Heart left ventricle (tissue), 16 donors: ENCODE data around the gene PPP1R14D. TPM values are rescaled to one million over a fixed set of nuclear protein-coding genes. Genes with fewer than 3 reads are reported as not detected.
A peak's percentile ranks its signal among the peaks of the same experiment; 100 is the strongest.

ENCODE experiments used
- ATAC-seq, 4 donors: fragments of 200-7000 bp; cut with Tn5 transposase; one replicate each; pipeline ENCODE4 v1.9.1; 2020 to 2022; ENCODE audit warnings: moderate library complexity in 4 of 4, mild to moderate bottlenecking in 3 of 4, moderate number of reproducible peaks in 1 of 4
- DNase-seq, 5 donors: peaks; one replicate each; pipeline ENCODE4 v3.0.0-alpha.2; 2020
- H3K27ac ChIP-seq, 12 donors: fragments of 200-600 bp; sonication (generic) in 4 of 12; one replicate each; pipeline versions ENCODE4 v1.5.0 to v1.8.0; 2016 to 2022; ENCODE audit warnings: mild to moderate bottlenecking in 2 of 12
- H3K27me3 ChIP-seq, 9 donors: fragments of 200-600 bp; sonication (generic) in 2 of 9; one replicate each; pipeline versions ENCODE4 v1.5.1 to v1.8.0; 2016 to 2022; ENCODE audit warnings: mild to moderate bottlenecking in 3 of 9
- H3K36me3 ChIP-seq, 9 donors: fragments of 200-600 bp; sonication (generic) in 2 of 9; one replicate each; pipeline versions ENCODE4 v1.5.0 to v1.8.0; 2018 to 2022; ENCODE audit warnings: mild to moderate bottlenecking in 2 of 9
- H3K4me1 ChIP-seq, 12 donors: fragments of 200-600 bp; sonication (generic) in 4 of 12; one replicate each; pipeline versions ENCODE4 v1.5.0 to v1.8.0; 2016 to 2022; ENCODE audit warnings: mild to moderate bottlenecking in 3 of 12
- H3K4me3 ChIP-seq, 12 donors: fragments of 200-600 bp; sonication (generic) in 4 of 12; one replicate each; pipeline versions ENCODE4 v1.5.0 to v1.8.0; 2017 to 2022; ENCODE audit warnings: mild to moderate bottlenecking in 9 of 12, moderate library complexity in 4 of 12
- H3K9me3 ChIP-seq, 12 donors: fragments of 200-600 bp; sonication (generic) in 4 of 12; one replicate each; pipeline versions ENCODE4 v1.5.0 to v1.8.0; 2016 to 2022; ENCODE audit warnings: mild to moderate bottlenecking in 1 of 12
- CTCF ChIP-seq, 12 donors: fragments of 200-600 bp; sonication (generic) in 4 of 12; IDR thresholded peaks; one replicate each; pipeline versions ENCODE4 v1.5.0 to v1.8.0; 2018 to 2022; ENCODE audit warnings: antibody characterized with exemption in 12 of 12, mild to moderate bottlenecking in 5 of 12
- POLR2A ChIP-seq, 2 donors: fragments of 450-650 bp; IDR thresholded peaks; one replicate each; pipeline ENCODE4 v1.6.1; 2017; ENCODE audit warnings: antibody characterized with exemption in 2 of 2, mild to moderate bottlenecking in 2 of 2, moderate library complexity in 2 of 2
- WGBS, 4 donors: extraction: QIAGEN DNeasy Blood & Tissue Kit in 2 of 4; methylation state at CpG; one replicate each; pipeline versions ENCODE4 v1.1.5 to v1.1.7; 2013 to 2018; 5-methylcytosine and 5-hydroxymethylcytosine counted together
- intact Hi-C, 10 donors: fragments of 100-400 bp; cut with DNase I; formaldehyde crosslinking; loops; one replicate each; pipeline versions ENCODE4 v1.11.1 to v1.14.2; 2022
- polyA plus RNA-seq, 2 donors: library from polyadenylated mRNA; stranded (reverse); fragments of 200-250 nt; gene quantifications; one replicate each; pipeline ENCODE4 v1.2.3, GENCODE V29; 2013
- total RNA-seq, 9 donors: library from RNA; depleted of rRNA in 2 of 9; stranded (reverse); fragments of >200 nt in 2 of 9; fragmentation: NEBNext Ultra II Directional in 3 of 9; extraction: Animal tissue kit (Norgen Biotek cat#: 25700) in 3 of 9; gene quantifications; one replicate each; pipeline versions ENCODE4 v1.1.0 to v1.2.4, GENCODE V29; 2016 to 2023
- donor health status: ischemic (EF 13 %, LVEDD 7.1; RV severe dilation, severe dysfunction).
- donor health status: healthy with polysubstance abuse.
- donor health status: DM: no; HTN: yes; CAD: no.
- donor health status: DM: no; HTN: no; CAD: no.
- donor health status: ischemic (EF 25% LVEDD 6.9; RV normal size, moderate dysfunction).
- donor health status: ischemic (EF 25% LVEDD 5.7; RV mildly dilated, moderate dysfunction).
- donor health status: healthy.
- donor health status: DM: yes; HTN: yes; CAD: no.
- donor health status: ischemic (EF 35%, LVEDD 5.7; RV mildly dilated, moderate dysfunction).
- donor health status: nonischemic (EF 11% LVEDD 7.7; RV severe dilation, severe dysfunction).
- donor health status: DM: yes; HTN: yes; CAD: no.
- donor health status: PGD.
- donor health status: ischemic (EF 29% LVEDD 5.4; RV normal size, mild dysfunction).
- donor health status: nonischemic (EF 23%, LVEDD 6.1; RV moderate dilation, normal function).

The PPP1R14D gene
- total and polyA plus RNA-seq, 11 donors = not detected

DNA sequence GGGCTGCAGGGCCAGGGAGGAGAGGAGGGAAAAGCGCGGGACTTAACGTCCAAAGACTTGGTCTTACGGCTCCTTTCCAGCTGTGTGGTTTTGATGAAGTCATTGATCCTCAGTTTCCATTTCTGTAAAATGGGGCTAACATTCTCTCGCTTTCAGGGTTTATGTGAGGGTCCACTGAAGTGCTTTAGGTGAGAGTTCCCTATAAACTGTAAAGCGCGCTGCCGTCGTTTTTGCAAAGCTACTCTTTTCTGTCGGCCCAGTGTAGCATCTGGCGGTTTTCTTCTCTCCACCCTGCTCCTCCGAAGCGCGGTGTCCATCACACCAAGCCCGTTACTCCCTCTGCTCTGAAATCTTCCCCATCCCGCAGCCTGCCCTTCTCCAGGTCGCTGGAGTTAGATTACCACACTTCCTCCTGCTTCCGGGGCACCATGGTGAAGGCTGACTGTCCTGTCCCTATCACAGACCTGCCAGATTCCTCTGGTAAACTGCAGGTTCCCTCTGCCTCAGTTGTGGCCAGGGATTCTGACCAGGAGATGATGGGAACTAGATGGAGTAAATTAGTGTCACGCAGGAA is 20.5 kb downstream of the PPP1R14D start:
- WGBS, 4 donors = 15 to 58% (median 18%) methylated on average over 19 of the region's 19 CpGs
- H3K9me3 ChIP-seq = no peaks in the 10 kb centered on the region
- DNase-seq (no peak), ATAC-seq (no peak)
- TF ChIP-seq CTCF (IDR thresholded peaks at IDR 0.05) (no peak), POLR2A (IDR thresholded peaks at IDR 0.05) (no peak)
- H3K4me3 ChIP-seq = peak overlapping the region; percentile 71 to 98 (median 87)
- H3K4me1 ChIP-seq = peaks cover 0 to 36% (median 16%) of the 10 kb centered on the region in 12 donors
- intact Hi-C loops = loop anchor here in 5 of 10 donors (1.0 to 5.0 kb wide), 5 partner anchors 41 to 86 kb away; partner anchors contain the start of genes RMDN3 (in 3 of the 5), C15orf62 (in 1 of the 5), GCHFR (in 1 of the 5) and VPS18 (in 1 of the 5)
- peak overlapping the region in 10 of 12 donors; percentile 90 to 98 (median 96) for H3K27ac ChIP-seq
- H3K27me3 ChIP-seq = no peaks in the 10 kb centered on the region
- H3K36me3 ChIP-seq = peaks cover 0 to 32% (median 16%) of the 10 kb centered on the region in 9 donors

GRCh38 chr15:40807028-40807887 is 21.2 kb downstream of the PPP1R14D start, which contains the start of the genes DNAJC17 and ZFYVE19:
DNAJC17 (minus strand) TSS chr15:40807473; CDS start chr15:40807446, 27 bp downstream.
ZFYVE19 (plus strand) TSS chr15:40807089; CDS start chr15:40807590, 501 bp downstream.
- H3K9me3 ChIP-seq = no peaks in the 10 kb centered on the region
- TF ChIP-seq POLR2A (IDR thresholded peaks at IDR 0.05) = peak in 1 of 2 donors; percentile 66
- TF ChIP-seq CTCF (IDR thresholded peaks at IDR 0.05) = peak in 3 of 12 donors; percentile 7 to 19 (median 10)
- intact Hi-C loops = loop anchor here in 5 of 10 donors (1.0 to 5.0 kb wide), 5 partner anchors 40 to 87 kb away; partner anchors contain the start of genes RMDN3 (in 3 of the 5), C15orf62 (in 1 of the 5), GCHFR (in 1 of the 5) and VPS18 (in 1 of the 5)
- ATAC-seq (peak; percentile 99), DNase-seq (peak; percentile 97 to 99 (median 98))
- no peaks in the 10 kb centered on the region for H3K27me3 ChIP-seq
- peak within 1 kb of the TSS; percentile 87 to 98 (median 96) for H3K27ac ChIP-seq
- peaks cover 0 to 40% (median 18%) of the 10 kb centered on the region in 12 donors for H3K4me1 ChIP-seq
- H3K4me3 ChIP-seq = peak within 1 kb of the TSS; percentile 71 to 98 (median 87)
- peaks cover 0 to 26% (median 14%) of the 10 kb centered on the region in 9 donors for H3K36me3 ChIP-seq
- 0 to 1% (median 1%) methylated on average over 37 to 64 of the region's 64 CpGs for WGBS, 4 donors

DNA sequence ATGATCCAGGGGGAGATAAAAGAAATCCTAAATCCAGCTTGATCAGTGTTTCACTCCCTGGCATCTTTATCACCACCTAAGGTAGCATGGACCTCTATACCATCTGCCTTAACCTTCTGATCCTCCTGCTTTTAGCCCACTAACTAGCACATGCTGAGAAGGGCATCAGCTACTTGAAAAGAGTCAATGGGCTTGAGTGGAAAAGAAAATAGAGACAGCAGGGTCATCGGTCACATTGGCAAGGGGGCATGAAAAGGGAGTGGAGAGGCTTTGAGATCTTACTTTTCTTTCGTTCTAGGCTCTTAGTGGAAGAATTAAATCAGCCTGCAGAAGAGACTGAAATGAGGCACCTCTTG is 21.9 kb downstream of the PPP1R14D start:
- Histone ChIP-seq H3K27me3 (no peaks in the 10 kb centered on the region), H3K36me3 (peaks cover 0 to 24% (median 14%) of the 10 kb centered on the region in 9 donors), H3K27ac (peak overlapping the region; percentile 87 to 98 (median 96)), H3K9me3 (no peaks in the 10 kb centered on the region), H3K4me3 (peak overlapping the region; percentile 71 to 98 (median 87)), H3K4me1 (peaks cover 0 to 40% (median 19%) of the 10 kb centered on the region in 12 donors)
- DNase-seq (no peak), ATAC-seq (no peak)
- WGBS, 4 donors = 0 to 2% (median 1%) methylated on average over 2 of the region's 2 CpGs
- intact Hi-C loops = loop anchor here in 5 of 10 donors (1.0 to 5.0 kb wide), 5 partner anchors 39 to 88 kb away; partner anchors contain the start of genes RMDN3 (in 3 of the 5), C15orf62 (in 1 of the 5), GCHFR (in 1 of the 5) and VPS18 (in 1 of the 5)
- no peak for TF ChIP-seq POLR2A (IDR thresholded peaks at IDR 0.05)
- TF ChIP-seq CTCF (IDR thresholded peaks at IDR 0.05) = no peak
